SU-DHL-6 (cell line): ENCODE measurements around the gene LGALS9B.
"Not testable (repeated sequence)": the region's sequence is repeated elsewhere in the genome, so short reads cannot be mapped to it uniquely, and the experiment has no call there.

Experiments
- H2AFZ ChIP-seq: fragments of 200-600 bp; sonication (generic); 2 replicates; pipeline ENCODE4 v1.6.1; 2014; ENCODE audit warnings: low read depth, mild to moderate bottlenecking, moderate library complexity, mixed read lengths, antibody characterized with exemption, low read length; ENCODE audit not compliant: severe bottlenecking
- H3F3A ChIP-seq: fragments of 200-600 bp; shearing (Covaris generic); 2 replicates; pipeline ENCODE4 v1.6.0; 2016; ENCODE audit warnings: antibody characterized with exemption, mild to moderate bottlenecking; ENCODE audit not compliant: insufficient read depth
- H3K27ac ChIP-seq: fragments of 200-600 bp; sonication (generic); 2 replicates; pipeline ENCODE4 v1.5.1; 2016; ENCODE audit warnings: low read depth, mild to moderate bottlenecking, low read length, moderate library complexity, mixed read lengths
- H3K27me3 ChIP-seq: fragments of 200-600 bp; sonication (generic), shearing (Covaris generic); 2 replicates; pipeline ENCODE4 v1.6.0; 2014; ENCODE audit warnings: mild to moderate bottlenecking, low read length
- H3K36me3 ChIP-seq: fragments of 200-600 bp; sonication (generic); 2 replicates; pipeline ENCODE4 v1.6.1; 2014; ENCODE audit warnings: mild to moderate bottlenecking, low read length, mixed read lengths
- H3K4me2 ChIP-seq: fragments of 300-600, 200-600 bp; shearing (Covaris generic), sonication (generic); 2 replicates; pipeline ENCODE4 v1.6.0; 2014; ENCODE audit warnings: low read length, low read depth, mild to moderate bottlenecking; ENCODE audit not compliant: poor library complexity, severe bottlenecking
- H3K4me3 ChIP-seq: fragments of 200-600 bp; sonication (generic); 2 replicates; pipeline ENCODE4 v1.5.1; 2014; ENCODE audit warnings: antibody characterized with exemption, low read length, mild to moderate bottlenecking, mixed read lengths; ENCODE audit not compliant: insufficient read depth, poor library complexity, severe bottlenecking
- H3K79me2 ChIP-seq: fragments of 200-600 bp; sonication (generic); 2 replicates; pipeline ENCODE4 v1.6.1; 2014; ENCODE audit warnings: mild to moderate bottlenecking, low read length, moderate library complexity; ENCODE audit not compliant: insufficient read depth
- H3K9ac ChIP-seq: fragments of 200-600 bp; sonication (generic); 2 replicates; pipeline ENCODE4 v1.7.0; 2014; ENCODE audit warnings: mild to moderate bottlenecking, low read length
- H3K9me2 ChIP-seq: fragments of 200-600 bp; sonication (generic); replicated peaks from 2 replicates; pipeline ENCODE4 v1.6.1; 2014; ENCODE audit warnings: low read length; ENCODE audit not compliant: insufficient read depth
- H3K9me3 ChIP-seq: fragments of 200-600 bp; sonication (generic); 2 replicates; pipeline ENCODE4 v1.6.1; 2014; ENCODE audit warnings: low read length, mixed read lengths; ENCODE audit not compliant: insufficient read depth
- H4K20me1 ChIP-seq: fragments of 200-600 bp; sonication (generic); 2 replicates; pipeline ENCODE4 v1.6.1; 2014; ENCODE audit warnings: low read depth, mild to moderate bottlenecking, antibody characterized with exemption, low read length, moderate library complexity, mixed read lengths

LGALS9B gene

DNA sequence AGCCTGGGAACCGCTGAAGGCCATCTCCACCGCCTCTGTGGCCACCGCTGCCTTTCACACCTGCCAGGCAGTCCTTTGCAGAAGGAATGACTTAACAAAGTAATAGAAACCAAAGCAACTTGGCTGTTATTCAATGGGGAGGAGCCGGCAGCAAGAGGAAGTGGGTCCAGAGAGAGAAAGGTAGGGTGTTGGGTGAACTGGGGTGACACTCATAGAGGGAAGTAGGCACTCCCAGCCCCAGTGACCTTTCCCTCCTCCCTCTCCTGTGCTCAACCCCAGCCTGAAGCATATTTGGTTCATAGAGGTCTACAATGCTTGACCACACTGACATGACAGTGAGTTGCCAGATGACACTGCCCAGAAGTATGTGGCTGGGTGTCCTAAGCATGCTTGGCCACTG is at the start of gene LGALS9B:
Gene LGALS9B, minus strand, starts transcription at position 93 of the 400 bp plus-strand sequence. Its CDS starts 69 bp downstream, at position 24.
- not testable (repeated sequence) for H3K4me3 ChIP-seq, H2AFZ ChIP-seq, H3F3A ChIP-seq, H3K9me2 ChIP-seq, H3K9ac ChIP-seq, H4K20me1 ChIP-seq, H3K9me3 ChIP-seq, H3K36me3 ChIP-seq, H3K27me3 ChIP-seq, H3K27ac ChIP-seq, H3K4me2 ChIP-seq, H3K79me2 ChIP-seq

GRCh38 chr17:20516986-20517385 is 49.6 kb upstream of the LGALS9B start:
- H3K9ac ChIP-seq, H3K79me2 ChIP-seq, H3K36me3 ChIP-seq, H3K4me2 ChIP-seq, H3K27me3 ChIP-seq, H3F3A ChIP-seq, H3K4me3 ChIP-seq, H3K9me2 ChIP-seq, H3K27ac ChIP-seq, H3K9me3 ChIP-seq, H4K20me1 ChIP-seq, H2AFZ ChIP-seq: not testable (repeated sequence)

DNA sequence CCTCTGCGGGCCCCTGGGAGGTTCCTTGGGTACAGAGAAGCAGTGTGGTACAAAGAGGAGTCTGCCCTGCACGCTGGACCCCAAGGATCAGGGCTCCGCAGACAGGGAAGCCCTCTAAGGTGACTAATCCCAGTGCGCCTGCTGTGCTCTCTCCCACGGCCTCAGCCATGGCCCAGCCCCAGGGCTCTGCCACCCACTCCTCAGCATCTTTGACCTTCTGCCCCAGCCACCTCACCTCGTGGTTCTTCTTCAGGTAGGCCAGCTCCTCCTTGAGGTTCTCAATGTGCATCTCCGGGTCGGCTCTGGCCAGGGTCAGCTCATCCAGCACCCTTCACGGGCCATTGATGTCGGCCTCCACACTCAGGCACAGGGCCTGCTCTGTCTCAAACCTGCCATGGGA is 47.8 kb upstream of the LGALS9B start:
- not testable (repeated sequence) for H3K79me2 ChIP-seq, H3K27ac ChIP-seq, H3K9ac ChIP-seq

DNA sequence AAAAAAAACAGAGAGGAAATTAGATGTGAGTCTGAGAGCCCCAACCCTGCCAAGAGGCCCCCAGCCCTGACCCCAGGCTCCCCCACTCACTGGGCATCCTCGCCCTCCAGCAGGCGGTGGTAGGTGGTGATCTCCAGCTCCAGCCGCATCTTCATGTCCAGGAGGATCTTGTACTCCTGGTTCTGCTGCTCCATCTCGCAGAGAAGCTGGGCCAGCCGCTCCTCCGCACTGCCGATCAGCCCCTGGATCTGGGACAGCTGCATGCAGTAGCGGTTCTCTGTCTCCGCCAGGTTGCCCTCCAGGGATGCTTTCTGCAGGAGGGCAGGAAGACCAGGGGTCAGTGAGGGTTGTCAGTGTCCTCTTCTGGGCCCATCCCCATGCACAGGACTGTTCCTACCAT is 46.2 kb upstream of the LGALS9B start:
- H3K4me3 ChIP-seq, H3K9me3 ChIP-seq, H3K4me2 ChIP-seq, H4K20me1 ChIP-seq, H2AFZ ChIP-seq, H3K27me3 ChIP-seq, H3K36me3 ChIP-seq, H3K27ac ChIP-seq, H3K9ac ChIP-seq, H3F3A ChIP-seq, H3K79me2 ChIP-seq, H3K9me2 ChIP-seq: not testable (repeated sequence)

More for the DNA sequence above, 47.8 kb upstream of the LGALS9B start:
- not testable (repeated sequence) for H3F3A ChIP-seq, H3K4me2 ChIP-seq, H3K9me2 ChIP-seq, H3K27me3 ChIP-seq, H4K20me1 ChIP-seq, H3K4me3 ChIP-seq, H3K9me3 ChIP-seq, H3K36me3 ChIP-seq, H2AFZ ChIP-seq

DNA sequence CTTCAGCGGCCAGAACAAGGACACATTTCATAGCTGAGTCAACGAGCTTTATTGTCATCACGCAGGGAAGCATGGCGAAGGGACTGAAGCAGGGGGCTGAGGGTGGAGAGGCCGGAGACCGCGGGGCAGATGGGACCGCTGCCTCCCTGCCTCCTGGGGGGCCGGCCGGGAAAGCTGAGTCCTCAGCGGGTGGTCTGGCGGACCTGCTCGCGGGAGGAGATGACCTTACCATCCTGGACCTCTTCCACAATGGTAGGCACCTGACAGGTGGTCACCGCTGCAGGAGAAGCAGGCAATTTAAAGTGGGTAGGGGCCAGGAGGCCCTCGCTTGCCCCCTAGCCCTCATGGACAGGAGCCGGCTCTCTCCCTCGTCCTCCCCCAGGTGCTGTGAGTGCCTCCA is 45.0 kb upstream of the LGALS9B start:
- not testable (repeated sequence) for H3K27me3 ChIP-seq, H3K4me2 ChIP-seq, H2AFZ ChIP-seq, H3K4me3 ChIP-seq, H3K27ac ChIP-seq, H3K79me2 ChIP-seq, H3K9me2 ChIP-seq, H3K9me3 ChIP-seq, H3K36me3 ChIP-seq, H3K9ac ChIP-seq, H4K20me1 ChIP-seq, H3F3A ChIP-seq

- not testable (repeated sequence) for H3K9me2 ChIP-seq
Measured at GRCh38 chr17:20511778-20512177, 44.4 kb upstream of the LGALS9B start.

DNA sequence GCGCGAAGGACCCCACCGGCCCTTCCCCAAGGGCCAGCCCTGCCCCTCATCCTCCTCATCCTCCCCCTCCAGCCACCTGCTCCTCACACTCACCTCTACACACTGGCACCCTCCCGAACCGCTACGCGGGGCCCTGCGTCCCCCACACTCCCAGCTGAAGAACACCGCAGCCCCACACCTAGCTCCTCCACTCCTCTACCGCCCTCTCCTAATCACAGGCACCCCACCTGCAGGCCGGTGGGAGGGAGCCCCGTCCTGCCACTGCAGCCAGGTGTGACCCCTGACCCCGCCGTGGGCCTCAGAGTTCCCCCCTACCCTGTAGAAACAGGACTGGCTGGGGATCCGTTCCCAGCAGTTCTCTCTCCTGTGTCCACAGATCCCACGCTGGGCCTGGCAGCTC is 38.0 kb upstream of the LGALS9B start:
- not testable (repeated sequence) for H3F3A ChIP-seq, H4K20me1 ChIP-seq, H3K9me3 ChIP-seq, H3K9ac ChIP-seq, H3K27ac ChIP-seq, H3K4me2 ChIP-seq, H3K9me2 ChIP-seq, H3K36me3 ChIP-seq, H3K27me3 ChIP-seq, H3K4me3 ChIP-seq, H2AFZ ChIP-seq, H3K79me2 ChIP-seq

More at GRCh38 chr17:20511778-20512177, 44.4 kb upstream of the LGALS9B start:
- H3K27me3 ChIP-seq, H3K4me2 ChIP-seq, H3K27ac ChIP-seq, H3K36me3 ChIP-seq, H3K9ac ChIP-seq, H3F3A ChIP-seq, H2AFZ ChIP-seq, H3K9me3 ChIP-seq, H4K20me1 ChIP-seq, H3K4me3 ChIP-seq, H3K79me2 ChIP-seq: not testable (repeated sequence)

- H3K9me3 ChIP-seq, H3K36me3 ChIP-seq, H2AFZ ChIP-seq: not testable (repeated sequence)
Measured at GRCh38 chr17:20504388-20505066, 37.2 kb upstream of the LGALS9B start.

More at GRCh38 chr17:20504388-20505066, 37.2 kb upstream of the LGALS9B start:
- H3F3A ChIP-seq, H3K27ac ChIP-seq, H3K9ac ChIP-seq, H3K27me3 ChIP-seq, H3K4me2 ChIP-seq, H4K20me1 ChIP-seq, H3K79me2 ChIP-seq, H3K9me2 ChIP-seq, H3K4me3 ChIP-seq: not testable (repeated sequence)
